Measurements from ENCODE around the gene RELN. TPM values are rescaled to one million over a fixed set of nuclear protein-coding genes. Genes with fewer than 3 reads are reported as not detected.
"Not testable (repeated sequence)": the region's sequence is repeated elsewhere in the genome, so short reads cannot be mapped to it uniquely, and the experiment has no call there.

Gene RELN
- total RNA-seq (1 to 10 TPM; 1.4 to 3.6 TPM), polyA plus RNA-seq (under 1 TPM in 1 of 2 donors, not detected in 1; 0.26 TPM)
- long read RNA-seq, donor 1, partial matches to known transcripts = 1 of 1 reads
- long read RNA-seq, donor 1, other reads (novel, unspliced or antisense) = 0 of 1 reads
- long read RNA-seq, donor 2, partial matches to known transcripts = 2 of 3 reads
- long read RNA-seq, donor 2, other reads (novel, unspliced or antisense) = 1 of 3 reads

DNA sequence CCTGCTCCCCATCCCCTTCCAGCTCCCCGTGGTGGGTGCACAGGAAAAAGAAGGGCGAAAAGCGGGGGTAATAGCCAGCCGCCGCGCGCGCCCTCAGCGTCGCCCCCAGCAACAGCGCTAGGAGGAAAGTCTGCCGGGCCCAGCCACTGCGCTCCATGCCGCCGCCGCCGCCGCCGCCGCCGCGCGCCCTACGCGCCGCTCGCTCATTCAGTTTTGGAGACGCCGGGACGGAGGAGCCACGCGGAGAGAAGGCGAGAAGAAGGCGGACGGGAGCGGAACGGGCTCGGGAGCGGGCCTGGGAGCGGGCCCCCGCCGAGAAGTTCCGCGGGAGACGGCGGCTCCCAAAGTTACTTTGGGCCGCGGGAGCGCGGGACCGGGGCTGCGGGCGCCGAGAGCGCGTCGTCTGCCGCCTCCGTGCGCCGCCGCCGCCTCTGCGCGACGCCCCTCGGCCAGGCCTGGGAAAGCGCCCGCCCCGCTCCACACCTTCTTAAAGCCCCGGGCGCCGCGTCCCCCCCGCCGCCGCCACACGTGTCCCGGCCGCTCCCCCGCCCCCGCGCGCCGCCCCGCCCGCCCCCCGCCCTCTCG lies at the start of gene RELN:
Gene RELN, minus strand, starts transcription at position 459 of the 585 bp plus-strand sequence. Its CDS starts 302 bp downstream, at position 157.
- H3K4me3 ChIP-seq (ENCODE audit: low read length in 2 of 2) = peak within 1 kb of the TSS; percentile 22 to 37
- DNase-seq (peak in 1 of 2 donors; percentile 73), ATAC-seq (ENCODE audit: low FRiP score) (no peak)
- WGBS, 2 donors = 1% methylated on average over 45 to 89 of the region's 89 CpGs
- H3K27me3 ChIP-seq (ENCODE audit: control insufficient read depth in 1 of 2, insufficient read depth in 2 of 2, low read length in 1 of 2) = peaks cover 2 to 6% of the 10 kb centered on the region in 2 donors
- no peaks in the 10 kb centered on the region for H3K36me3 ChIP-seq (ENCODE audit: control insufficient read depth in 1 of 2, insufficient read depth in 2 of 2, low read length in 1 of 2)
- no peaks in the 10 kb centered on the region for H3K4me1 ChIP-seq (ENCODE audit: control insufficient read depth in 1 of 2, insufficient read depth in 2 of 2, low read length in 2 of 2)
- no peak within 1 kb of the TSS for H3K27ac ChIP-seq (ENCODE audit: low read depth in 1 of 2, low read length in 2 of 2)
- intact Hi-C loops (cut with DNase I) = no loop called here
- no peaks in the 10 kb centered on the region for H3K9me3 ChIP-seq (ENCODE audit: control insufficient read depth, low read length)

- 73 to 75% methylated on average over 2 of the region's 2 CpGs for WGBS, 2 donors
- Histone ChIP-seq H3K4me1 (ENCODE audit: control insufficient read depth in 1 of 2, insufficient read depth in 2 of 2, low read length in 2 of 2) (no peaks in the 10 kb centered on the region), H3K27me3 (ENCODE audit: control insufficient read depth in 1 of 2, insufficient read depth in 2 of 2, low read length in 1 of 2) (peaks cover 0 to 2% of the 10 kb centered on the region in 2 donors), H3K36me3 (ENCODE audit: control insufficient read depth in 1 of 2, insufficient read depth in 2 of 2, low read length in 1 of 2) (no peaks in the 10 kb centered on the region), H3K4me3 (ENCODE audit: low read length in 2 of 2) (no peak overlapping the region), H3K27ac (ENCODE audit: low read depth in 1 of 2, low read length in 2 of 2) (no peak overlapping the region), H3K9me3 (ENCODE audit: control insufficient read depth, low read length) (peaks cover 6% of the 10 kb centered on the region)
- ATAC-seq (ENCODE audit: low FRiP score) = no peak
- intact Hi-C loops (cut with DNase I) = no loop called here
- no peak for DNase-seq
Measured at GRCh38 chr7:104038136-104038535, 48.7 kb upstream of the RELN start.

GRCh38 chr7:104036889-104037288 lies 47.4 kb upstream of the RELN start:
- not testable (repeated sequence) for H3K27ac ChIP-seq (ENCODE audit: low read depth in 1 of 2, low read length in 2 of 2)

DNA sequence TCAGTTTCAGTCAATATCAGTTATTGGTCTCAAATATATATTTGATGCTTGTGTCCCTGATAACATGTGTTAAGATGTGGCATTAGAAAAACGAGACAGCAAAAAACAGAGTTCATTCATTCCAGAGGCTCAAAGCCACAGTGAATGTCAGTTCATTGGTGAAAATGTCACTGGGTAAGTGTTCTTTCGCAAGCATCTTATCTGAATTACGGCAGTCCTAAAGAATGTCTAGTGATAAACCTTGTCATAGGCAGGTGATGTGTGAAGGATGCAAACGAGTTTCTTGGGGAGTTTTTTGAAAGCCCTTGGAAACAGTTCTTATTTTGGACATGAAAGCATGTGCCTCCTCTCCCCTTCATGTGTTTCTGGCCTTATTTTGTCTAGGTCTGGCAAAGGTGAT lies 45.9 kb upstream of the RELN start:
- no peak for ATAC-seq (ENCODE audit: low FRiP score)
- H3K27me3 ChIP-seq (ENCODE audit: control insufficient read depth in 1 of 2, insufficient read depth in 2 of 2, low read length in 1 of 2) = peaks cover 0 to 2% of the 10 kb centered on the region in 2 donors
- WGBS, 2 donors = 54 to 65% methylated on average over 4 of the region's 4 CpGs
- no peak overlapping the region for H3K27ac ChIP-seq (ENCODE audit: low read depth in 1 of 2, low read length in 2 of 2)
- no peak for DNase-seq
- H3K36me3 ChIP-seq (ENCODE audit: control insufficient read depth in 1 of 2, insufficient read depth in 2 of 2, low read length in 1 of 2) = no peaks in the 10 kb centered on the region
- peaks cover 6% of the 10 kb centered on the region for H3K9me3 ChIP-seq (ENCODE audit: control insufficient read depth, low read length)
- intact Hi-C loops (cut with DNase I) = no loop called here
- H3K4me3 ChIP-seq (ENCODE audit: low read length in 2 of 2) = no peak overlapping the region
- H3K4me1 ChIP-seq (ENCODE audit: control insufficient read depth in 1 of 2, insufficient read depth in 2 of 2, low read length in 2 of 2) = no peaks in the 10 kb centered on the region

More at GRCh38 chr7:104036889-104037288, 47.4 kb upstream of the RELN start:
- H3K27me3 ChIP-seq (ENCODE audit: control insufficient read depth in 1 of 2, insufficient read depth in 2 of 2, low read length in 1 of 2); intact Hi-C loops (cut with DNase I); H3K36me3 ChIP-seq (ENCODE audit: control insufficient read depth in 1 of 2, insufficient read depth in 2 of 2, low read length in 1 of 2); ATAC-seq (ENCODE audit: low FRiP score); H3K4me1 ChIP-seq (ENCODE audit: control insufficient read depth in 1 of 2, insufficient read depth in 2 of 2, low read length in 2 of 2); H3K4me3 ChIP-seq (ENCODE audit: low read length in 2 of 2); DNase-seq; H3K9me3 ChIP-seq (ENCODE audit: control insufficient read depth, low read length): not testable (repeated sequence)
- 72 to 78% methylated on average over 3 of the region's 3 CpGs for WGBS, 2 donors

- intact Hi-C loops (cut with DNase I) = no loop called here
- H3K4me1 ChIP-seq (ENCODE audit: control insufficient read depth in 1 of 2, insufficient read depth in 2 of 2, low read length in 2 of 2) = no peaks in the 10 kb centered on the region
- no peak overlapping the region for H3K27ac ChIP-seq (ENCODE audit: low read depth in 1 of 2, low read length in 2 of 2)
- H3K9me3 ChIP-seq (ENCODE audit: control insufficient read depth, low read length) = peaks cover 6% of the 10 kb centered on the region
- DNase-seq = no peak
- 82 to 94% methylated on average over 1 of the region's 1 CpG for WGBS, 2 donors
- no peak overlapping the region for H3K4me3 ChIP-seq (ENCODE audit: low read length in 2 of 2)
- no peaks in the 10 kb centered on the region for H3K36me3 ChIP-seq (ENCODE audit: control insufficient read depth in 1 of 2, insufficient read depth in 2 of 2, low read length in 1 of 2)
- no peak for ATAC-seq (ENCODE audit: low FRiP score)
- H3K27me3 ChIP-seq (ENCODE audit: control insufficient read depth in 1 of 2, insufficient read depth in 2 of 2, low read length in 1 of 2) = peaks cover 0 to 2% of the 10 kb centered on the region in 2 donors
Measured at GRCh38 chr7:104034679-104035078, 45.2 kb upstream of the RELN start.

- no peak overlapping the region for H3K27ac ChIP-seq (ENCODE audit: low read depth in 1 of 2, low read length in 2 of 2)
- H3K27me3 ChIP-seq (ENCODE audit: control insufficient read depth in 1 of 2, insufficient read depth in 2 of 2, low read length in 1 of 2) = peaks cover 0 to 2% of the 10 kb centered on the region in 2 donors
- DNase-seq (no peak), ATAC-seq (ENCODE audit: low FRiP score) (no peak)
- H3K9me3 ChIP-seq (ENCODE audit: control insufficient read depth, low read length) = peaks cover 6% of the 10 kb centered on the region
- no peaks in the 10 kb centered on the region for H3K36me3 ChIP-seq (ENCODE audit: control insufficient read depth in 1 of 2, insufficient read depth in 2 of 2, low read length in 1 of 2)
- 82 to 83% methylated on average over 1 of the region's 1 CpG for WGBS, 2 donors
- intact Hi-C loops (cut with DNase I) = no loop called here
- H3K4me3 ChIP-seq (ENCODE audit: low read length in 2 of 2) = no peak overlapping the region
- no peaks in the 10 kb centered on the region for H3K4me1 ChIP-seq (ENCODE audit: control insufficient read depth in 1 of 2, insufficient read depth in 2 of 2, low read length in 2 of 2)
Measured at GRCh38 chr7:104033837-104034236, 44.4 kb upstream of the RELN start.

DNA sequence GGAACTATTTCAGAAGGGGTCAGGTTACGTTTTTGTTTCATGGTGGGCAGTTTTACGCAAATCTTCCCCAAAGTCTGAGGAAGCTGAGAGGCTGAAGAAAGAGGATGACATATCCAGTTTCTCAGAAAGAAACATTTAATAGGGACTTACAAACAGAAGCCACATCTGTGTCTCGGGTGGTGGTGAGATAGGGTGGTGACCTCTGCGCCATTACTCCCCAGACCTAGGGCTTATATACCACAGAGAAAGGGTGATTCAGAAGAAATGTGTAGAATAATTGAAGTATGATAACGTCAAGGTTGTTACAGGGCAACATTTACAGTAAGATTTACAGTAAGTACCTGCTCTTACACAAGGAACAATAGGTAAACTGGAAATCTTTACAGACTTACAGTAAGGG lies 43.0 kb upstream of the RELN start:
- DNase-seq (no peak), ATAC-seq (ENCODE audit: low FRiP score) (no peak)
- no peak overlapping the region for H3K4me3 ChIP-seq (ENCODE audit: low read length in 2 of 2)
- peaks cover 0 to 2% of the 10 kb centered on the region in 2 donors for H3K27me3 ChIP-seq (ENCODE audit: control insufficient read depth in 1 of 2, insufficient read depth in 2 of 2, low read length in 1 of 2)
- H3K9me3 ChIP-seq (ENCODE audit: control insufficient read depth, low read length) = peaks cover 6% of the 10 kb centered on the region
- no peaks in the 10 kb centered on the region for H3K36me3 ChIP-seq (ENCODE audit: control insufficient read depth in 1 of 2, insufficient read depth in 2 of 2, low read length in 1 of 2)
- H3K27ac ChIP-seq (ENCODE audit: low read depth in 1 of 2, low read length in 2 of 2) = no peak overlapping the region
- 53 to 60% methylated on average over 5 of the region's 5 CpGs for WGBS, 2 donors
- intact Hi-C loops (cut with DNase I) = no loop called here
- no peaks in the 10 kb centered on the region for H3K4me1 ChIP-seq (ENCODE audit: control insufficient read depth in 1 of 2, insufficient read depth in 2 of 2, low read length in 2 of 2)

DNA sequence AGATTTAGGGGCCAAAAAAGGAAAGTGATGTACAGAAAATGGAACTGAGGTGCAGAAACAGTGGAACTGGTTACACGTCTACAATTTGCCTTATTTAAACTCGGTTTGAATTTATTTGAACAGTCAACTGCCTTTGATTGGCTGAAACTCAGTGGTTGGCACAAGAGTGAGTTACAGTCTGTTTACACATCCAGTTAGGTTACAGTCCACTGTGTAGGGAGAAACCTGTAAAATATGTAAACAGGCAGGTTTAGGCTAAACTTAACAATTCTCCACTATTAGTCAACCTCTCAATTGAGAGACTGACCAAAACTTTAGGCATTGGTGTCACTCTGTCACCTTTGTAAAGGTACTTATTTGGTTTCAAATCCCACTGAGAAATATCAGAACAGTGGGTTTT lies 40.3 kb upstream of the RELN start:
- WGBS, 2 donors = 69 to 81% methylated on average over 2 of the region's 2 CpGs
- ATAC-seq (ENCODE audit: low FRiP score) (no peak), DNase-seq (no peak)
- Histone ChIP-seq H3K9me3 (ENCODE audit: control insufficient read depth, low read length) (peaks cover 3% of the 10 kb centered on the region), H3K27me3 (ENCODE audit: control insufficient read depth in 1 of 2, insufficient read depth in 2 of 2, low read length in 1 of 2) (no peaks in the 10 kb centered on the region), H3K27ac (ENCODE audit: low read depth in 1 of 2, low read length in 2 of 2) (no peak overlapping the region), H3K36me3 (ENCODE audit: control insufficient read depth in 1 of 2, insufficient read depth in 2 of 2, low read length in 1 of 2) (no peaks in the 10 kb centered on the region), H3K4me3 (ENCODE audit: low read length in 2 of 2) (no peak overlapping the region), H3K4me1 (ENCODE audit: control insufficient read depth in 1 of 2, insufficient read depth in 2 of 2, low read length in 2 of 2) (no peaks in the 10 kb centered on the region)
- intact Hi-C loops (cut with DNase I) = no loop called here

DNA sequence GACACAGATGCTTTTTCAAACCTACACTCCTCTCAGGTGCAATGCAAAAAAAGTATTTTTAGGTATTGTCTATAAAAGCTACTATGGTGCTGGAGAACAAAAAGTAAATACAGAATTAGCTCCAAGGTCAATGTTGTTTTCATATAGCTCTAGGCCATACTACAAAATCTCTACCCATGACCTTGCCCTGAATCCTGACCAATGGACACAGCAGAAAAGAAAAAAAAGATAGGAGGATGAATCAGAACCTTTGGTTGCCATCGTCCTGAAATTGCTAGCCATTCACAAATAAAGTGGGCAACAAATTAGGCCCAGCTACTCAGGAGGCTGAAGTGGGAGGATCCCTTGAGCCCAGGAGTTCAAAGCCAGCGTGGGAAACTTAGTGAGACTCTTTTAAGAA lies 35.2 kb upstream of the RELN start:
- WGBS, 2 donors = 73 to 76% methylated on average over 2 of the region's 2 CpGs
- Histone ChIP-seq H3K27ac (ENCODE audit: low read depth in 1 of 2, low read length in 2 of 2) (no peak overlapping the region), H3K36me3 (ENCODE audit: control insufficient read depth in 1 of 2, insufficient read depth in 2 of 2, low read length in 1 of 2) (no peaks in the 10 kb centered on the region), H3K4me1 (ENCODE audit: control insufficient read depth in 1 of 2, insufficient read depth in 2 of 2, low read length in 2 of 2) (no peaks in the 10 kb centered on the region), H3K9me3 (ENCODE audit: control insufficient read depth, low read length) (no peaks in the 10 kb centered on the region), H3K27me3 (ENCODE audit: control insufficient read depth in 1 of 2, insufficient read depth in 2 of 2, low read length in 1 of 2) (no peaks in the 10 kb centered on the region), H3K4me3 (ENCODE audit: low read length in 2 of 2) (no peak overlapping the region)
- intact Hi-C loops (cut with DNase I) = no loop called here
- DNase-seq = no peak
- no peak for ATAC-seq (ENCODE audit: low FRiP score)

All from aorta (tissue), 5 donors.